Gastrocnemius medialis (tissue), 4 donors: ENCODE data around the gene PSME3.

Experiments
- POLR2A ChIP-seq, 2 donors: fragments of 450-650 bp; IDR thresholded peaks; one replicate each; pipeline ENCODE4 v1.6.1; 2017; ENCODE audit warnings: antibody characterized with exemption in 2 of 2, mild to moderate bottlenecking in 2 of 2, moderate library complexity in 2 of 2
- TF ChIP-seq, protein P1 (sequence below), 5 experiments: fragments of 450-650 bp in 3 of 5; fragments of 200-600 bp in 2 of 5; sonication (generic) in 2 of 5; IDR thresholded peaks in 4 of 5; conservative IDR thresholded peaks in 1 of 5; 1 replicate in 4 of 5; 2 replicates in 1 of 5; pipeline ENCODE4 v1.5.1; 2016 to 2019; ENCODE audit warnings: antibody characterized with exemption in 5 of 5, mild to moderate bottlenecking in 3 of 5, moderate library complexity in 3 of 5

DNA sequence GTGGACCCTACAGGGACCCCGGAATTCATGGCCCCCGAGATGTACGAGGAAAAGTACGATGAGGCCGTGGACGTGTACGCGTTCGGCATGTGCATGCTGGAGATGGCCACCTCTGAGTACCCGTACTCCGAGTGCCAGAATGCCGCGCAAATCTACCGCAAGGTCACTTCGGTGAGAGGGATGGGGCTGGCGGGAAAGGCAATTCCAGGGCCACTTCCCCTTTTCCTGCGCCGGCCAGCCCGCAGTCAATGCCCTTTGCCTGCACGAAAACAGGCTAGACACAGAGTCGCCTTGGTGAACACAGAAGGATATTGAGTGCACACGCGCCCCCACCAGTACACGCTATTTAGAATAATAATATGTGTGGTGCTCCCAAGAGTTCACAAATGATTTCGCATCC lies 48.8 kb upstream of the PSME3 start:
- no peak for TF ChIP-seq POLR2A (IDR thresholded peaks at IDR 0.05)
- TF ChIP-seq, protein P1, sequence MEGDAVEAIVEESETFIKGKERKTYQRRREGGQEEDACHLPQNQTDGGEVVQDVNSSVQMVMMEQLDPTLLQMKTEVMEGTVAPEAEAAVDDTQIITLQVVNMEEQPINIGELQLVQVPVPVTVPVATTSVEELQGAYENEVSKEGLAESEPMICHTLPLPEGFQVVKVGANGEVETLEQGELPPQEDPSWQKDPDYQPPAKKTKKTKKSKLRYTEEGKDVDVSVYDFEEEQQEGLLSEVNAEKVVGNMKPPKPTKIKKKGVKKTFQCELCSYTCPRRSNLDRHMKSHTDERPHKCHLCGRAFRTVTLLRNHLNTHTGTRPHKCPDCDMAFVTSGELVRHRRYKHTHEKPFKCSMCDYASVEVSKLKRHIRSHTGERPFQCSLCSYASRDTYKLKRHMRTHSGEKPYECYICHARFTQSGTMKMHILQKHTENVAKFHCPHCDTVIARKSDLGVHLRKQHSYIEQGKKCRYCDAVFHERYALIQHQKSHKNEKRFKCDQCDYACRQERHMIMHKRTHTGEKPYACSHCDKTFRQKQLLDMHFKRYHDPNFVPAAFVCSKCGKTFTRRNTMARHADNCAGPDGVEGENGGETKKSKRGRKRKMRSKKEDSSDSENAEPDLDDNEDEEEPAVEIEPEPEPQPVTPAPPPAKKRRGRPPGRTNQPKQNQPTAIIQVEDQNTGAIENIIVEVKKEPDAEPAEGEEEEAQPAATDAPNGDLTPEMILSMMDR (IDR thresholded peaks at IDR 0.05 in 4 of 5, conservative IDR thresholded peaks at IDR 0.05 in 1 of 5) = no peak
